GM23338 (cell line): Measurements from ENCODE around the gene RINT1. TPM values are rescaled to one million over a fixed set of nuclear protein-coding genes. Genes with fewer than 3 reads are reported as not detected.

ENCODE experiments used
- ATAC-seq: fragments of 200-7000 bp; cut with Tn5 transposase; 3 replicates; pipeline ENCODE4 v1.9.1; 2020
- DNase-seq: peaks from one replicate; pipeline ENCODE4 v3.0.0-alpha.2; 2015; ENCODE audit warnings: low spot score
- H2AFZ ChIP-seq: fragments of 200-600 bp; sonication (generic); 2 replicates; pipeline ENCODE4 v1.8.0; 2016; ENCODE audit warnings: antibody characterized with exemption, mild to moderate bottlenecking, moderate library complexity
- H3F3A ChIP-seq: fragments of 200-600 bp; sonication (generic); replicated peaks from 2 replicates; pipeline ENCODE4 v1.8.0; 2017; ENCODE audit warnings: antibody characterized with exemption, mixed run types, low read depth
- H3K27ac ChIP-seq: fragments of 200-600 bp; sonication (generic); 2 replicates; pipeline ENCODE4 v1.6.1; 2016; ENCODE audit warnings: low read depth
- H3K27me3 ChIP-seq: fragments of 200-600 bp; sonication (generic); 2 replicates; pipeline ENCODE4 v1.8.0; 2016; ENCODE audit warnings: mild to moderate bottlenecking, mixed run types, moderate library complexity; ENCODE audit not compliant: insufficient read depth
- H3K36me3 ChIP-seq: fragments of 200-600 bp; sonication (generic); 2 replicates; pipeline ENCODE4 v1.8.0; 2016; ENCODE audit warnings: mild to moderate bottlenecking; ENCODE audit not compliant: insufficient read depth
- H3K4me1 ChIP-seq: fragments of 200-600 bp; sonication (generic); 2 replicates; pipeline ENCODE4 v1.8.0; 2016; ENCODE audit warnings: mild to moderate bottlenecking, moderate library complexity; ENCODE audit not compliant: insufficient read depth
- H3K4me2 ChIP-seq: fragments of 200-600 bp; sonication (generic); 2 replicates; pipeline ENCODE4 v1.7.1; 2017; ENCODE audit warnings: mixed run types
- H3K4me3 ChIP-seq: fragments of 200-600 bp; sonication (generic); 2 replicates; pipeline ENCODE4 v1.6.1; 2016; ENCODE audit warnings: mixed run types
- H3K79me2 ChIP-seq: fragments of 200-600 bp; sonication (generic); replicated peaks from 2 replicates; pipeline ENCODE4 v1.8.0; 2017; ENCODE audit warnings: mild to moderate bottlenecking; ENCODE audit not compliant: insufficient read depth
- H3K9me2 ChIP-seq: fragments of 200-600 bp; sonication (generic); 2 replicates; pipeline ENCODE4 v1.8.0; 2017; ENCODE audit not compliant: insufficient read depth
- H4K20me1 ChIP-seq: fragments of 200-600 bp; sonication (generic); replicated peaks from 2 replicates; pipeline ENCODE4 v1.8.0; 2017; ENCODE audit warnings: mild to moderate bottlenecking; ENCODE audit not compliant: insufficient read depth
- H3K27ac Mint-ChIP-seq: 2 replicates; pipeline ENCODE4 v1.8.0; 2020; ENCODE audit warnings: inconsistent platforms, mild to moderate bottlenecking, moderate library complexity, mixed read lengths
- H3K27me3 Mint-ChIP-seq: 3 replicates; pipeline ENCODE4 v1.8.0; 2022; ENCODE audit warnings: low read depth, mild to moderate bottlenecking, moderate library complexity, mixed read lengths, inconsistent platforms; ENCODE audit not compliant: insufficient read depth, poor library complexity
- H3K36me3 Mint-ChIP-seq: 3 replicates; pipeline ENCODE4 v1.8.0; 2021; ENCODE audit warnings: low read depth, mild to moderate bottlenecking, inconsistent platforms, moderate library complexity, mixed read lengths
- H3K4me1 Mint-ChIP-seq: 3 replicates; pipeline ENCODE4 v1.8.0; 2020; ENCODE audit warnings: mild to moderate bottlenecking, inconsistent platforms, mixed read lengths
- H3K4me3 Mint-ChIP-seq: 3 replicates; pipeline ENCODE4 v1.8.0; 2021; ENCODE audit warnings: moderate library complexity, mild to moderate bottlenecking, inconsistent platforms, mixed read lengths
- H3K9me3 Mint-ChIP-seq: 3 replicates; pipeline ENCODE4 v1.8.0; 2020; ENCODE audit warnings: moderate library complexity, mild to moderate bottlenecking, inconsistent platforms, mixed read lengths
- CREB1 ChIP-seq: fragments of 250-450 bp; sonication (Bioruptor Pico); IDR thresholded peaks from 2 replicates; pipeline ENCODE4 v1.5.0; 2020; ENCODE audit warnings: low read depth, mild to moderate bottlenecking, moderate library complexity
- EZH2 ChIP-seq: fragments of 200-600 bp; sonication (generic); IDR thresholded peaks from one replicate; pipeline ENCODE4 v1.8.0; 2017; ENCODE audit warnings: antibody characterized with exemption, mild to moderate bottlenecking, low read depth; ENCODE audit not compliant: unreplicated experiment
- EZH2phosphoT487 ChIP-seq: fragments of 200-600 bp; sonication (generic); IDR thresholded peaks from one replicate; pipeline ENCODE4 v1.8.1; 2018; ENCODE audit warnings: antibody characterized with exemption; ENCODE audit not compliant: unreplicated experiment
- JUNB ChIP-seq: IDR thresholded peaks from one replicate; pipeline ENCODE4 v1.6.1; 2016; ENCODE audit warnings: antibody characterized with exemption; ENCODE audit not compliant: unreplicated experiment
- NANOG ChIP-seq: IDR thresholded peaks from 2 replicates; pipeline ENCODE4 v1.6.1; 2016; ENCODE audit warnings: antibody characterized with exemption, borderline replicate concordance
- POLR2AphosphoS5 ChIP-seq: IDR thresholded peaks from 2 replicates; pipeline ENCODE4 v1.6.1; 2016; ENCODE audit warnings: antibody characterized with exemption, low read depth
- STAT1 ChIP-seq: IDR thresholded peaks from one replicate; pipeline ENCODE4 v1.6.1; 2016; ENCODE audit warnings: antibody characterized with exemption; ENCODE audit not compliant: unreplicated experiment
- ZNF114 ChIP-seq: fragments of 250-450 bp; sonication (Bioruptor Pico); IDR thresholded peaks from 2 replicates; pipeline ENCODE4 v1.5.0; 2020; ENCODE audit warnings: mild to moderate bottlenecking, moderate library complexity
- polyA plus RNA-seq: library from polyadenylated mRNA; unstranded; fragments of >200 nt; fragmentation: Nextera tagmentation; extraction: Ambion mirVana; gene quantifications from 2 replicates; pipeline ENCODE4 v1.2.1, GENCODE V29; 2016
- total RNA-seq: library from RNA; depleted of rRNA; stranded (reverse); fragments of >200 nt; shearing (Covaris generic); gene quantifications from 2 replicates; pipeline ENCODE4 v1.2.3, GENCODE V29; 2014
- TF ChIP-seq, protein P1 (sequence below), 2 experiments: fragments of 200-600 bp in 1 of 2; sonication (generic) in 1 of 2; conservative IDR thresholded peaks; 2 replicates each; pipeline versions ENCODE4 v1.5.1 to v1.6.1; 2016 to 2017; ENCODE audit warnings: antibody characterized with exemption in 2 of 2, low read depth in 2 of 2, mild to moderate bottlenecking in 2 of 2, moderate library complexity in 1 of 2
- TF ChIP-seq, protein P2 (sequence below): IDR thresholded peaks from 2 replicates; pipeline ENCODE4 v1.6.1; 2016; ENCODE audit warnings: antibody characterized with exemption
- TF ChIP-seq, protein P3 (sequence below): IDR thresholded peaks from one replicate; pipeline ENCODE4 v1.6.1; 2018; ENCODE audit warnings: antibody characterized with exemption; ENCODE audit not compliant: unreplicated experiment

Gene RINT1
- total and polyA plus RNA-seq, 2 experiments from 2014 or later: 18.5 to 31.2 TPM

DNA sequence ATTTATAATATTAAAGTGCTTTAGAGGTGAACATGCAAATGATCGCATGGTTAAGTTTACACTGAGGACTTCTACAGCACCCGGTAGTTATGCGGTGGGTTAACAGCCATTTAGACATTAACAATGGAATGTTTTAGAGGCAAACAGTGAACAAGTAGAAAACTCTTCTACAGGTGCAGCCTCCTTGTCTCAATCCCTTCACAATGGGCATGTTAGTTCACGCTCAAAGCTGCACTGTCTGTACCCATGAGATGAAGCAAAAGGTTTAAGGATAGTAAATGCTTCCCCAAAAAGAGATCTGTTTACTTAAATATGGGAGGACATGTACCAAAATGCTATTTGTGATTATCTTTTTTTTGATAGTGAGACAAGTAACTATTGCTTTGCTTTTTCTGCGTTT, 35.0 kb upstream of the RINT1 start (continued):
- TF ChIP-seq, protein P1, sequence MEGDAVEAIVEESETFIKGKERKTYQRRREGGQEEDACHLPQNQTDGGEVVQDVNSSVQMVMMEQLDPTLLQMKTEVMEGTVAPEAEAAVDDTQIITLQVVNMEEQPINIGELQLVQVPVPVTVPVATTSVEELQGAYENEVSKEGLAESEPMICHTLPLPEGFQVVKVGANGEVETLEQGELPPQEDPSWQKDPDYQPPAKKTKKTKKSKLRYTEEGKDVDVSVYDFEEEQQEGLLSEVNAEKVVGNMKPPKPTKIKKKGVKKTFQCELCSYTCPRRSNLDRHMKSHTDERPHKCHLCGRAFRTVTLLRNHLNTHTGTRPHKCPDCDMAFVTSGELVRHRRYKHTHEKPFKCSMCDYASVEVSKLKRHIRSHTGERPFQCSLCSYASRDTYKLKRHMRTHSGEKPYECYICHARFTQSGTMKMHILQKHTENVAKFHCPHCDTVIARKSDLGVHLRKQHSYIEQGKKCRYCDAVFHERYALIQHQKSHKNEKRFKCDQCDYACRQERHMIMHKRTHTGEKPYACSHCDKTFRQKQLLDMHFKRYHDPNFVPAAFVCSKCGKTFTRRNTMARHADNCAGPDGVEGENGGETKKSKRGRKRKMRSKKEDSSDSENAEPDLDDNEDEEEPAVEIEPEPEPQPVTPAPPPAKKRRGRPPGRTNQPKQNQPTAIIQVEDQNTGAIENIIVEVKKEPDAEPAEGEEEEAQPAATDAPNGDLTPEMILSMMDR (conservative IDR thresholded peaks at IDR 0.05; ENCODE audit: low read depth in 2 of 2): no peak

DNA sequence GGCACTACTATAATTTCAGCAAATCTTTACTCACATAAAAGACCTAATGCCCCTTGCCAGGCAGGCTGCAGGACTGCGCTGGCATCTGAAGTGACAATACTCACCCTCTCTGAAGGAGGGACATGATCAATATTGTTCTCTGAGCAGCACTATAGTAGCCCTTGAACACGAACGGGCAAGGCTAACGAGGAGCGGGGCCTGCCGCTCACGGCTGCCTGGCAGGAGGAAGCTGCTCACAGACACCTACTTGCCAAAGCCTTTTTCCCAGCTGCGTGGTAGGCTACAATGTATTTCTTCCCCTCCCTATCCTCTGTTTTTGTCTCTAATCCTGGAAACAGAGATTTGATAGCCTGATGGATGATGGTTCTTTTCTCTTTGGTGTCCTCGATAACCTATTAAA, 29.8 kb upstream of the RINT1 start:
- no peaks in the 10 kb centered on the region for H3K79me2 ChIP-seq
- peaks cover 4% of the 10 kb centered on the region for H3K27me3 Mint-ChIP-seq
- H3K27me3 ChIP-seq: no peaks in the 10 kb centered on the region
- TF ChIP-seq ZNF114 (CRISPR knock-in tag) (no peak), EZH2phosphoT487 (no peak), STAT1 (no peak), NANOG (no peak), CREB1 (CRISPR knock-in tag) (no peak)
- TF ChIP-seq, protein P2, sequence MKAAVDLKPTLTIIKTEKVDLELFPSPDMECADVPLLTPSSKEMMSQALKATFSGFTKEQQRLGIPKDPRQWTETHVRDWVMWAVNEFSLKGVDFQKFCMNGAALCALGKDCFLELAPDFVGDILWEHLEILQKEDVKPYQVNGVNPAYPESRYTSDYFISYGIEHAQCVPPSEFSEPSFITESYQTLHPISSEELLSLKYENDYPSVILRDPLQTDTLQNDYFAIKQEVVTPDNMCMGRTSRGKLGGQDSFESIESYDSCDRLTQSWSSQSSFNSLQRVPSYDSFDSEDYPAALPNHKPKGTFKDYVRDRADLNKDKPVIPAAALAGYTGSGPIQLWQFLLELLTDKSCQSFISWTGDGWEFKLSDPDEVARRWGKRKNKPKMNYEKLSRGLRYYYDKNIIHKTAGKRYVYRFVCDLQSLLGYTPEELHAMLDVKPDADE: no peak
- H3K4me3 ChIP-seq: no peak overlapping the region
- no peak overlapping the region for H2AFZ ChIP-seq
- H3K36me3 ChIP-seq: peaks cover 35% of the 10 kb centered on the region
- H3K27ac ChIP-seq: no peak overlapping the region
- H3K4me3 Mint-ChIP-seq: no peak overlapping the region
- H3K27ac Mint-ChIP-seq: no peak overlapping the region
- H3K9me2 ChIP-seq: no peaks in the 10 kb centered on the region
- DNase-seq (no peak), ATAC-seq (no peak)
- no peaks in the 10 kb centered on the region; the same call in 1 of the 3 replicates for H3K4me1 Mint-ChIP-seq
- peaks cover 4% of the 10 kb centered on the region; the same call in 1 of the 2 replicates for H4K20me1 ChIP-seq
- H3K4me1 ChIP-seq: no peaks in the 10 kb centered on the region
- peaks cover 73% of the 10 kb centered on the region for H3K36me3 Mint-ChIP-seq
- peaks cover 3% of the 10 kb centered on the region; the same call in 1 of the 2 replicates for H3F3A ChIP-seq
- H3K4me2 ChIP-seq: no peak overlapping the region
- H3K9me3 Mint-ChIP-seq: no peaks in the 10 kb centered on the region

DNA sequence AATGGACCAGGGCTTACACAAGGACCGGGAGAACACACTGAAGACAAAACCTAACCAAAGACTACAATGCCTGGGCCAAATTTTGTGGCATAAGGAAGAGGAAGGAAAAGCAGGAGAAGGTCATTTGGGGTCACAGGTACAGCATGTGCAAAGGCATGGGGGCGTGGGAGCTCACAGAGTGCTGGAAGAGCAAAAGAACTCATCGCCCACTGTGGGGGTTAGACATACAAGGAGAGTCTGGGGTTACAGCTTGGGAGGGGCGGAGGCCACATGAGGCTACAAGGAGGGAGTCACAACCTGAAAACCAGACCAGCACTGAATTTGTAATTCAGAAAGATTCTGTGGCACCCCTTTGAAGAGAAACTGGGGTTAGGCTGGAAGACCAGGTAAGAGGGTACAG, 19.6 kb upstream of the RINT1 start:
- no peak overlapping the region for H2AFZ ChIP-seq
- H3K79me2 ChIP-seq: peaks cover 92% of the 10 kb centered on the region
- no peak overlapping the region for H3K4me3 ChIP-seq
- peak; percentile 42; the same call in 2 of the 3 replicates for ATAC-seq
- H3K27me3 ChIP-seq: no peaks in the 10 kb centered on the region
- H3K4me1 Mint-ChIP-seq: peaks cover 7% of the 10 kb centered on the region; the same call in 2 of the 3 replicates
- H3K36me3 ChIP-seq: 0 out of 2 replicates have a peak, but pooled peaks cover 3% of the 10 kb centered on the region
- H3K27ac ChIP-seq: no peak overlapping the region; the same call in 1 of the 2 replicates
- peaks cover 60% of the 10 kb centered on the region for H4K20me1 ChIP-seq
- H3K4me2 ChIP-seq: no peak overlapping the region
- H3K9me3 Mint-ChIP-seq: no peaks in the 10 kb centered on the region; the same call in 2 of the 3 replicates
- DNase-seq: no peak
- no peaks in the 10 kb centered on the region for H3K4me1 ChIP-seq
- H3K27me3 Mint-ChIP-seq: peaks cover 2% of the 10 kb centered on the region
- H3K36me3 Mint-ChIP-seq: peaks cover 51% of the 10 kb centered on the region
- peaks cover 7% of the 10 kb centered on the region; the same call in 1 of the 2 replicates for H3F3A ChIP-seq
- no peak overlapping the region for H3K4me3 Mint-ChIP-seq
- H3K9me2 ChIP-seq: no peaks in the 10 kb centered on the region
- 0 out of 2 replicates have a peak overlapping the region, but pooled peaks have one; percentile 11 for H3K27ac Mint-ChIP-seq
- TF ChIP-seq, protein P3, sequence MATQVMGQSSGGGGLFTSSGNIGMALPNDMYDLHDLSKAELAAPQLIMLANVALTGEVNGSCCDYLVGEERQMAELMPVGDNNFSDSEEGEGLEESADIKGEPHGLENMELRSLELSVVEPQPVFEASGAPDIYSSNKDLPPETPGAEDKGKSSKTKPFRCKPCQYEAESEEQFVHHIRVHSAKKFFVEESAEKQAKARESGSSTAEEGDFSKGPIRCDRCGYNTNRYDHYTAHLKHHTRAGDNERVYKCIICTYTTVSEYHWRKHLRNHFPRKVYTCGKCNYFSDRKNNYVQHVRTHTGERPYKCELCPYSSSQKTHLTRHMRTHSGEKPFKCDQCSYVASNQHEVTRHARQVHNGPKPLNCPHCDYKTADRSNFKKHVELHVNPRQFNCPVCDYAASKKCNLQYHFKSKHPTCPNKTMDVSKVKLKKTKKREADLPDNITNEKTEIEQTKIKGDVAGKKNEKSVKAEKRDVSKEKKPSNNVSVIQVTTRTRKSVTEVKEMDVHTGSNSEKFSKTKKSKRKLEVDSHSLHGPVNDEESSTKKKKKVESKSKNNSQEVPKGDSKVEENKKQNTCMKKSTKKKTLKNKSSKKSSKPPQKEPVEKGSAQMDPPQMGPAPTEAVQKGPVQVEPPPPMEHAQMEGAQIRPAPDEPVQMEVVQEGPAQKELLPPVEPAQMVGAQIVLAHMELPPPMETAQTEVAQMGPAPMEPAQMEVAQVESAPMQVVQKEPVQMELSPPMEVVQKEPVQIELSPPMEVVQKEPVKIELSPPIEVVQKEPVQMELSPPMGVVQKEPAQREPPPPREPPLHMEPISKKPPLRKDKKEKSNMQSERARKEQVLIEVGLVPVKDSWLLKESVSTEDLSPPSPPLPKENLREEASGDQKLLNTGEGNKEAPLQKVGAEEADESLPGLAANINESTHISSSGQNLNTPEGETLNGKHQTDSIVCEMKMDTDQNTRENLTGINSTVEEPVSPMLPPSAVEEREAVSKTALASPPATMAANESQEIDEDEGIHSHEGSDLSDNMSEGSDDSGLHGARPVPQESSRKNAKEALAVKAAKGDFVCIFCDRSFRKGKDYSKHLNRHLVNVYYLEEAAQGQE: no peak
- TF ChIP-seq EZH2phosphoT487 (no peak), EZH2 (no peak), ZNF114 (CRISPR knock-in tag) (no peak), JUNB (no peak), POLR2AphosphoS5 (no peak), NANOG (no peak)
